Fibroblast of lung (primary cell): ENCODE data around the gene SLC38A3. TPM values are rescaled to one million over a fixed set of nuclear protein-coding genes. Genes with fewer than 3 reads are reported as not detected.
"Not testable (repeated sequence)": the region's sequence is repeated elsewhere in the genome, so short reads cannot be mapped to it uniquely, and the experiment has no call there.

Experiments
- DNase-seq, 2 donors: peaks; one replicate each; pipeline versions ENCODE4 v3.0.0 to v3.0.0-alpha.2; 2010; ENCODE audit warnings: low read depth in 2 of 2
- H2AFZ ChIP-seq: 2 replicates; pipeline ENCODE4 v1.5.1; 2012; ENCODE audit warnings: low read length, control low read depth, inconsistent platforms
- H3K27ac ChIP-seq: 2 replicates; pipeline ENCODE4 v1.5.1; 2011; ENCODE audit warnings: low read length, control low read depth; ENCODE audit not compliant: insufficient read depth
- H3K27me3 ChIP-seq: 2 replicates; pipeline ENCODE4 v1.5.1; 2011; ENCODE audit warnings: mild to moderate bottlenecking, low read length; ENCODE audit not compliant: control insufficient read depth, insufficient read depth
- H3K36me3 ChIP-seq: 2 replicates; pipeline ENCODE4 v1.5.1; 2011; ENCODE audit warnings: low read length; ENCODE audit not compliant: control insufficient read depth, insufficient read depth
- H3K4me1 ChIP-seq: 2 replicates; pipeline ENCODE4 v1.5.1; 2011; ENCODE audit warnings: low read length; ENCODE audit not compliant: control insufficient read depth, insufficient read depth; ENCODE audit errors: extremely low read depth
- H3K4me2 ChIP-seq: 2 replicates; pipeline ENCODE4 v1.5.1; 2011; ENCODE audit warnings: low read length, control low read depth; ENCODE audit not compliant: insufficient read depth; ENCODE audit errors: extremely low read depth
- H3K4me3 ChIP-seq, 4 experiments: fragments of 200-600 bp in 1 of 4; sonication (generic) in 1 of 4; replicated peaks in 1 of 4; 2 replicates each; pipeline ENCODE4 v1.5.1; 2011 to 2016; ENCODE audit warnings: low read length in 4 of 4, low read depth in 3 of 4, mild to moderate bottlenecking in 3 of 4, control low read depth in 2 of 4, inconsistent platforms in 1 of 4, mixed read lengths in 1 of 4; ENCODE audit not compliant: insufficient read depth in 1 of 4; ENCODE audit errors: control extremely low read depth in 1 of 4
- H3K79me2 ChIP-seq: 2 replicates; pipeline ENCODE4 v1.5.1; 2012; ENCODE audit warnings: mild to moderate bottlenecking, low read length, inconsistent platforms; ENCODE audit not compliant: control insufficient read depth, insufficient read depth
- H3K9ac ChIP-seq: 2 replicates; pipeline ENCODE4 v1.5.1; 2011; ENCODE audit warnings: mild to moderate bottlenecking, low read length, control low read depth; ENCODE audit not compliant: insufficient read depth
- H3K9me3 ChIP-seq: 2 replicates; pipeline ENCODE4 v1.5.1; 2012; ENCODE audit warnings: low read depth, low read length; ENCODE audit not compliant: control insufficient read depth, insufficient read depth
- H4K20me1 ChIP-seq: 2 replicates; pipeline ENCODE4 v1.5.1; 2011; ENCODE audit warnings: low read length; ENCODE audit not compliant: control insufficient read depth, insufficient read depth; ENCODE audit errors: extremely low read depth
- CTCF ChIP-seq, 2 donors: IDR thresholded peaks in 1 of 2; conservative IDR thresholded peaks in 1 of 2; 1 replicate in 1 of 2; 2 replicates in 1 of 2; pipeline ENCODE4 v1.5.1; 2011 to 2012; ENCODE audit warnings: low read length in 2 of 2, control low read depth in 1 of 2, inconsistent platforms in 1 of 2, low read depth in 1 of 2, mild to moderate bottlenecking in 1 of 2
- EZH2 ChIP-seq: IDR thresholded peaks from 2 replicates; pipeline ENCODE4 v1.5.1; 2012; ENCODE audit warnings: low read length, control low read depth, mild to moderate bottlenecking; ENCODE audit errors: missing control alignments
- polyA plus RNA-seq, 2 donors: library from polyadenylated mRNA; depleted of rRNA in 1 of 2; stranded (reverse) in 1 of 2; unstranded in 1 of 2; fragments of >200 nt; gene quantifications; 2 replicates each; pipeline ENCODE4 v1.2.1, GENCODE V29; 2011 to 2012; ENCODE audit warnings: missing spikeins in 1 of 2
- total RNA-seq: library from RNA; depleted of rRNA; stranded (reverse); fragments of >200 nt; gene quantifications from 2 replicates; pipeline ENCODE4 v1.2.1, GENCODE V29; 2014

SLC38A3 gene
- total and polyA plus RNA-seq, 2 donors (not counting 1 experiment from before 2014, with no cell fraction given) = 0.02 TPM; not detected in 1

GRCh38 chr3:50261505-50261904 lies 56.4 kb downstream of the SLC38A3 start:
- H3K4me3 ChIP-seq = peak overlapping the region in 1 of 4 experiments; percentile 53

GRCh38 chr3:50262200-50262599 lies 57.1 kb downstream of the SLC38A3 start:
- H3K9ac ChIP-seq, H3K4me2 ChIP-seq, H3K27ac ChIP-seq, H2AFZ ChIP-seq, DNase-seq, H3K27me3 ChIP-seq, H3K9me3 ChIP-seq, H3K36me3 ChIP-seq, H4K20me1 ChIP-seq, H3K79me2 ChIP-seq, H3K4me3 ChIP-seq: not testable (repeated sequence)
- H3K4me1 ChIP-seq = peaks cover 35% of the 10 kb centered on the region

More at GRCh38 chr3:50261505-50261904, 56.4 kb downstream of the SLC38A3 start:
- Histone ChIP-seq H3K9ac (no peak overlapping the region), H3K27ac (no peak overlapping the region), H3K9me3 (no peaks in the 10 kb centered on the region), H2AFZ (no peak overlapping the region), H3K4me2 (no peak overlapping the region), H3K79me2 (no peaks in the 10 kb centered on the region), H4K20me1 (no peaks in the 10 kb centered on the region), H3K4me1 (peaks cover 35% of the 10 kb centered on the region), H3K36me3 (peaks cover 17% of the 10 kb centered on the region), H3K27me3 (no peaks in the 10 kb centered on the region)
- TF ChIP-seq EZH2 (no peak), CTCF (conservative IDR thresholded peaks at IDR 0.05 in 1 of 2, IDR thresholded peaks at IDR 0.05 in 1 of 2; ENCODE audit: low read depth in 1 of 2, low read length in 2 of 2) (no peak)
- no peak for DNase-seq

GRCh38 chr3:50262778-50263177 lies 57.7 kb downstream of the SLC38A3 start:
- Histone ChIP-seq H3K9ac (no peak overlapping the region), H2AFZ (no peak overlapping the region), H3K36me3 (peaks cover 5% of the 10 kb centered on the region), H4K20me1 (no peaks in the 10 kb centered on the region), H3K79me2 (no peaks in the 10 kb centered on the region), H3K4me3 (no peak overlapping the region), H3K4me2 (no peak overlapping the region), H3K27me3 (no peaks in the 10 kb centered on the region), H3K4me1 (peaks cover 38% of the 10 kb centered on the region), H3K9me3 (no peaks in the 10 kb centered on the region), H3K27ac (no peak overlapping the region)
- TF ChIP-seq CTCF (conservative IDR thresholded peaks at IDR 0.05 in 1 of 2, IDR thresholded peaks at IDR 0.05 in 1 of 2; ENCODE audit: low read depth in 1 of 2, low read length in 2 of 2) = no peak
- no peak for TF ChIP-seq EZH2
- no peak for DNase-seq
